Kidney (tissue), 14 donors: ENCODE measurements around the gene C15orf61. TPM values are rescaled to one million over a fixed set of nuclear protein-coding genes. Genes with fewer than 3 reads are reported as not detected.

ENCODE experiments used
- DNase-seq, 5 donors: peaks; one replicate each; pipeline ENCODE4 v3.0.0-alpha.2; 2013 to 2020
- FAIRE-seq: peaks from 2 replicates; lab custom pipeline; 2012; peaks lifted over from hg19 to GRCh38; lab: Jason Lieb, UNC
- H3K27ac ChIP-seq, 2 donors: one replicate each; pipeline ENCODE4 v1.7.0; 2013; ENCODE audit warnings: low read depth in 2 of 2, low read length in 2 of 2, inconsistent platforms in 1 of 2
- H3K27me3 ChIP-seq: one replicate; pipeline ENCODE4 v1.7.1; 2013; ENCODE audit warnings: low read length, inconsistent platforms; ENCODE audit not compliant: control insufficient read depth, insufficient read depth
- H3K36me3 ChIP-seq, 3 donors: one replicate each; pipeline versions ENCODE4 v1.7.0 to v1.7.1; 2013; ENCODE audit warnings: low read length in 3 of 3, control low read depth in 1 of 3, inconsistent platforms in 1 of 3; ENCODE audit not compliant: insufficient read depth in 3 of 3, control insufficient read depth in 2 of 3
- H3K4me1 ChIP-seq, 3 donors: one replicate each; pipeline versions ENCODE4 v1.7.0 to v1.7.1; 2013; ENCODE audit warnings: low read length in 3 of 3, inconsistent platforms in 1 of 3, low read depth in 1 of 3; ENCODE audit not compliant: control insufficient read depth in 2 of 3, insufficient read depth in 2 of 3
- H3K4me3 ChIP-seq, 3 donors: one replicate each; pipeline versions ENCODE4 v1.7.0 to v1.8.1; 2013; ENCODE audit warnings: low read length in 3 of 3, control low read depth in 1 of 3, inconsistent platforms in 1 of 3
- H3K9ac ChIP-seq, 3 donors: one replicate each; pipeline versions ENCODE4 v1.7.0 to v1.7.1; 2013; ENCODE audit warnings: low read length in 3 of 3, control low read depth in 1 of 3, inconsistent platforms in 1 of 3
- H3K9me3 ChIP-seq, 3 donors: one replicate each; pipeline versions ENCODE4 v1.7.0 to v1.7.1; 2013; ENCODE audit warnings: low read length in 3 of 3, control low read depth in 1 of 3, inconsistent platforms in 1 of 3; ENCODE audit not compliant: control insufficient read depth in 2 of 3, insufficient read depth in 1 of 3
- intact Hi-C: fragments of 100-400 bp; cut with DNase I; formaldehyde crosslinking; loops from one replicate; pipeline ENCODE4 v1.11.1; 2022
- polyA plus RNA-seq: library from polyadenylated mRNA; stranded (reverse); fragments of 350-450 nt; fragmentation: Illumina TruSeq; extraction: RNeasy Lipid Tissue Mini Kit (QIAGEN cat#74804); gene quantifications from one replicate; pipeline ENCODE4 v1.2.3, GENCODE V29; 2014; ENCODE audit warnings: low read depth, low replicate concordance; ENCODE audit not compliant: insufficient read depth
- total RNA-seq: library from RNA; stranded (reverse); fragmentation: NEBNext Ultra II Directional; extraction: Animal tissue kit (Norgen Biotek cat#: 25700); gene quantifications from one replicate; pipeline ENCODE4 v1.2.1, GENCODE V29; 2021
- TF ChIP-seq, protein P1 (sequence below): IDR thresholded peaks from 3 replicates; pipeline ENCODE4 v1.5.1; 2012; ENCODE audit warnings: mild to moderate bottlenecking, moderate library complexity, borderline replicate concordance; ENCODE audit not compliant: insufficient read depth; ENCODE audit errors: extremely low read depth
- donor health status: control.
- donor health status: control.
- donor health status: control.
- donor health status: control.
- donor health status: control.
- donor health status: DM: yes; HTN: yes; CAD: no.
- donor health status: Normal renal cell carcinoma (clear cell type).

Gene C15orf61
- total and polyA plus RNA-seq, 2 donors from 2014 or later = 5.5 to 8.7 TPM

DNA sequence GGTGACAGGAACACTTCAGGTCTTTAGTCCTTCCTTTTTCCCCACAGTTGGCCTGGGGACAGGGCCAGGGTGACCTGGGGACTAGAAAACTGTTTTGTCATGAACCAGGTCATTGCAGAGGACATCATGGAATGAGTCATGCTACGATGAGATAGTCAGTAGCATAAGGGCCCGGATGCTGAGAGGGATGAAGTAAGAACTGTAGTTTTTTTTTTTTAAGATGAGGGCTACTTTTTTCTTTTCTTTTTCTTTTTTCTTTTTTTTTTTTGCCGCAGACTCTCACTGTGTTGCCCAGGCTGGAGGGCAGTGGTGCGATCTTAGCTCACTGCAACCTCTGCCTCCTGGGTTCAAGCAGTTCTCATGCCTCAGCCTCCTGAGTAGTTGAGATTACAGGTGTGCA is 29.6 kb downstream of the C15orf61 start:
- Histone ChIP-seq H3K4me1 (no peaks in the 10 kb centered on the region), H3K36me3 (peaks cover 0 to 3% (median 2%) of the 10 kb centered on the region in 3 donors), H3K27ac (no peak overlapping the region), H3K9ac (no peak overlapping the region), H3K9me3 (no peaks in the 10 kb centered on the region), H3K27me3 (no peaks in the 10 kb centered on the region), H3K4me3 (no peak overlapping the region)
- FAIRE-seq = no peak
- DNase-seq = no peak
- TF ChIP-seq, protein P1, sequence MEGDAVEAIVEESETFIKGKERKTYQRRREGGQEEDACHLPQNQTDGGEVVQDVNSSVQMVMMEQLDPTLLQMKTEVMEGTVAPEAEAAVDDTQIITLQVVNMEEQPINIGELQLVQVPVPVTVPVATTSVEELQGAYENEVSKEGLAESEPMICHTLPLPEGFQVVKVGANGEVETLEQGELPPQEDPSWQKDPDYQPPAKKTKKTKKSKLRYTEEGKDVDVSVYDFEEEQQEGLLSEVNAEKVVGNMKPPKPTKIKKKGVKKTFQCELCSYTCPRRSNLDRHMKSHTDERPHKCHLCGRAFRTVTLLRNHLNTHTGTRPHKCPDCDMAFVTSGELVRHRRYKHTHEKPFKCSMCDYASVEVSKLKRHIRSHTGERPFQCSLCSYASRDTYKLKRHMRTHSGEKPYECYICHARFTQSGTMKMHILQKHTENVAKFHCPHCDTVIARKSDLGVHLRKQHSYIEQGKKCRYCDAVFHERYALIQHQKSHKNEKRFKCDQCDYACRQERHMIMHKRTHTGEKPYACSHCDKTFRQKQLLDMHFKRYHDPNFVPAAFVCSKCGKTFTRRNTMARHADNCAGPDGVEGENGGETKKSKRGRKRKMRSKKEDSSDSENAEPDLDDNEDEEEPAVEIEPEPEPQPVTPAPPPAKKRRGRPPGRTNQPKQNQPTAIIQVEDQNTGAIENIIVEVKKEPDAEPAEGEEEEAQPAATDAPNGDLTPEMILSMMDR = no peak
- intact Hi-C loops = no loop called here

- Histone ChIP-seq H3K36me3 (peaks cover 0 to 3% (median 2%) of the 10 kb centered on the region in 3 donors), H3K9me3 (no peaks in the 10 kb centered on the region), H3K9ac (no peak overlapping the region), H3K27me3 (no peaks in the 10 kb centered on the region), H3K4me1 (no peaks in the 10 kb centered on the region), H3K27ac (no peak overlapping the region), H3K4me3 (no peak overlapping the region)
- FAIRE-seq (no peak), DNase-seq (no peak)
- TF ChIP-seq, protein P1 = no peak
- intact Hi-C loops = no loop called here
Measured at GRCh38 chr15:67551207-67551743, 30.3 kb downstream of the C15orf61 start.

DNA sequence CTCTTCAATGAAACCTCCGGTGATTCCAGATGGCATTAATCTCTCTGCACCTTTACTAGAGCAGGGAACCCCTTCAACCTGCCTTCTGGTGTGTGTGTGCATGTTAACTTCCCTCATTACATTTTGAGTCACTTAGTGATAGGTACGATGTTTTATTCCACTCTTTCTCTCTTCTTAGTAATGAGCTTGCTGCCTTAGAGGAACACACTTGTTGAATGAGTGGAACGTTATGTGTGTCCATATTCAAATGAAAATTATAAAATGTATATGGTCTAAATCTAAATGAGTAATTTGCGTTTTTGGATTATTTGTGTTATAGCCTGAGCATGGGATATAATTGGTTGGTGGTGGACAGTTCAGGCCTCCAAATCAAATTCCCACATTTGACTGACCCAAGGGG is 33.6 kb downstream of the C15orf61 start:
- TF ChIP-seq, protein P1 = no peak
- Histone ChIP-seq H3K9me3 (no peaks in the 10 kb centered on the region), H3K4me3 (no peak overlapping the region), H3K27ac (no peak overlapping the region), H3K9ac (no peak overlapping the region), H3K4me1 (no peaks in the 10 kb centered on the region), H3K36me3 (peaks cover 0 to 3% (median 2%) of the 10 kb centered on the region in 3 donors), H3K27me3 (no peaks in the 10 kb centered on the region)
- FAIRE-seq (no peak), DNase-seq (no peak)
- intact Hi-C loops = no loop called here
